GM10847 (cell line): ENCODE results near the gene PHF5A.

Experiments
- POLR2A ChIP-seq: IDR thresholded peaks from 2 replicates; pipeline ENCODE4 v1.6.1; 2011; ENCODE audit not compliant: insufficient read length; ENCODE audit errors: extremely low read depth

Gene PHF5A

DNA sequence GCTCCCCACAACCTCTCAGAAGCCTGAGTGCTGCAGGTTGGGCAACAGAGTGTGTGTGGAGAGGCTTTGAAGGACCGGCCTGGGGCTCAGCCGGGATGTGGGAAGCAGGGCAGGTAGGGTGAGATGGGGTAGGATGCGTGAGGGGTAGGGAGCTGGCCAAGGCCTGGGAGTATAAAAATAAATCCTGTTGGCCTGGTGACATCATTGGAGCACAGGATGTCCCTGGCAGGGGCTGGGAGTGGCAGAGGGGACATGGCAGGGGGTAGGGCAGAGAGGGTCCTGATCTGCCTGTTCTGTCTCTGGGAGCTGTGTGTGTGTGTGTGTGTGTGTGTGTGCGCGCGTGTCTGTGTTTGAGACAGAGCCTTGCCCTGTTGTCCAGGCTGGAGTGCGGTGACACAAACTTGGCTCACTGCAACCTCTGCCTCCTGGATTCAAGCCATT lies 58.2 kb downstream of the PHF5A start:
- no peak for TF ChIP-seq POLR2A
